GM18499 (cell line): ENCODE results near the gene BCAN.
"Not testable (repeated sequence)": the region's sequence is repeated elsewhere in the genome, so short reads cannot be mapped to it uniquely, and the experiment has no call there.

ENCODE experiments used
- ATAC-seq: cut with Tn5 transposase; IDR thresholded peaks from one replicate; pipeline ENCODE4 v1.9.1; 2021; ENCODE audit warnings: moderate number of reproducible peaks; ENCODE audit not compliant: insufficient read depth, unreplicated experiment

The BCAN gene, protein sequence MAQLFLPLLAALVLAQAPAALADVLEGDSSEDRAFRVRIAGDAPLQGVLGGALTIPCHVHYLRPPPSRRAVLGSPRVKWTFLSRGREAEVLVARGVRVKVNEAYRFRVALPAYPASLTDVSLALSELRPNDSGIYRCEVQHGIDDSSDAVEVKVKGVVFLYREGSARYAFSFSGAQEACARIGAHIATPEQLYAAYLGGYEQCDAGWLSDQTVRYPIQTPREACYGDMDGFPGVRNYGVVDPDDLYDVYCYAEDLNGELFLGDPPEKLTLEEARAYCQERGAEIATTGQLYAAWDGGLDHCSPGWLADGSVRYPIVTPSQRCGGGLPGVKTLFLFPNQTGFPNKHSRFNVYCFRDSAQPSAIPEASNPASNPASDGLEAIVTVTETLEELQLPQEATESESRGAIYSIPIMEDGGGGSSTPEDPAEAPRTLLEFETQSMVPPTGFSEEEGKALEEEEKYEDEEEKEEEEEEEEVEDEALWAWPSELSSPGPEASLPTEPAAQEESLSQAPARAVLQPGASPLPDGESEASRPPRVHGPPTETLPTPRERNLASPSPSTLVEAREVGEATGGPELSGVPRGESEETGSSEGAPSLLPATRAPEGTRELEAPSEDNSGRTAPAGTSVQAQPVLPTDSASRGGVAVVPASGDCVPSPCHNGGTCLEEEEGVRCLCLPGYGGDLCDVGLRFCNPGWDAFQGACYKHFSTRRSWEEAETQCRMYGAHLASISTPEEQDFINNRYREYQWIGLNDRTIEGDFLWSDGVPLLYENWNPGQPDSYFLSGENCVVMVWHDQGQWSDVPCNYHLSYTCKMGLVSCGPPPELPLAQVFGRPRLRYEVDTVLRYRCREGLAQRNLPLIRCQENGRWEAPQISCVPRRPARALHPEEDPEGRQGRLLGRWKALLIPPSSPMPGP

DNA sequence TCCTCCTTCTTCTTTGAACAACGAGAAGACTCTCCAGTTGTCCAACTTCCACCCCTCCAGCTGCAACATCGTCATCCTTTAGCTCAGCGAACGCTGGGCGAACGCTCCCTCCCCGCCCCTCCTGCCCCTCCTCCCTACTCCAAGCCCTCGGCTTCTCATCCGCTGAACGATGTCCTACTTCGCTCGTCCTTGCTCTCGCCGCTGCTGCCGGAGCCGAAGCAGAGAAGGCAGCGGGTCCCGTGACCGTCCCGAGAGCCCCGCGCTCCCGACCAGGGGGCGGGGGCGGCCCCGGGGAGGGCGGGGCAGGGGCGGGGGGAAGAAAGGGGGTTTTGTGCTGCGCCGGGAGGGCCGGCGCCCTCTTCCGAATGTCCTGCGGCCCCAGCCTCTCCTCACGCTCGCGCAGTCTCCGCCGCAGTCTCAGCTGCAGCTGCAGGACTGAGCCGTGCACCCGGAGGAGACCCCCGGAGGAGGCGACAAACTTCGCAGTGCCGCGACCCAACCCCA is at the start of gene BCAN:
TSS of gene BCAN (plus strand) at position 357 of the 504 bp plus-strand sequence. CDS start 3,938 bp downstream, outside the sequence.
- ATAC-seq, result no peak

DNA sequence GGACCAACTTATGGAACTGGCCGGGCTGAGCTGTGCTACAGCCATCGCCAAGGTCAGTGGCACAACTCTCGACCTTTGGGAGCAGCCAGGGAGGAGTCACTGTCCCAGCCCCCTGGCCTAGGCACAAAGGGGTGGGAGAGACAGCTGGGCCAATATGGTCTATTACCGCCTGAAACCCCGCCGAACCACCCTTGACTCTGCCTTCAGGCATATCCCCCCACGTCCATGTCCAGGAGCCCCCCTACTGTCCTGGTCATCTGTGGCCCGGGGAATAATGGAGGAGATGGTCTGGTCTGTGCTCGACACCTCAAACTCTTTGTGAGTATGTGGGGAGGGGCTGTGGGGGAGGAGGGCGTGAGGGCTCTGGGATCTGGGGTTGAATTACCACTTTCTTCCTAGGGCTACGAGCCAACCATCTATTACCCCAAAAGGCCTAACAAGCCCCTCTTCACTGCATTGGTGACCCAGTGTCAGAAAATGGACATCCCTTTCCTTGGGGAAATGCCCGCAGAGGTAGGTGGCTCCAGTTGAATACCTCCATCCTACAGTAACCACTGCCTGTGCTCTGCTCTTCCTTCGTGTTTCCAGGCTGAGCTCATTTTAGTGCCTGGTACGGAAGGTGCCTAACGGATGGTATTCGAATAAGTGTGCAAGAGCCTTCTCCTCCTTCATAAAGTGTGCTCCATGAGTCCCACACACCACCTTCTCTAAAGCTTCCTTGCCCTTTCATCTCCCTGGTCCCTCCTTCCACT is 49.6 kb upstream of the BCAN start:
- ATAC-seq, result no peak

DNA sequence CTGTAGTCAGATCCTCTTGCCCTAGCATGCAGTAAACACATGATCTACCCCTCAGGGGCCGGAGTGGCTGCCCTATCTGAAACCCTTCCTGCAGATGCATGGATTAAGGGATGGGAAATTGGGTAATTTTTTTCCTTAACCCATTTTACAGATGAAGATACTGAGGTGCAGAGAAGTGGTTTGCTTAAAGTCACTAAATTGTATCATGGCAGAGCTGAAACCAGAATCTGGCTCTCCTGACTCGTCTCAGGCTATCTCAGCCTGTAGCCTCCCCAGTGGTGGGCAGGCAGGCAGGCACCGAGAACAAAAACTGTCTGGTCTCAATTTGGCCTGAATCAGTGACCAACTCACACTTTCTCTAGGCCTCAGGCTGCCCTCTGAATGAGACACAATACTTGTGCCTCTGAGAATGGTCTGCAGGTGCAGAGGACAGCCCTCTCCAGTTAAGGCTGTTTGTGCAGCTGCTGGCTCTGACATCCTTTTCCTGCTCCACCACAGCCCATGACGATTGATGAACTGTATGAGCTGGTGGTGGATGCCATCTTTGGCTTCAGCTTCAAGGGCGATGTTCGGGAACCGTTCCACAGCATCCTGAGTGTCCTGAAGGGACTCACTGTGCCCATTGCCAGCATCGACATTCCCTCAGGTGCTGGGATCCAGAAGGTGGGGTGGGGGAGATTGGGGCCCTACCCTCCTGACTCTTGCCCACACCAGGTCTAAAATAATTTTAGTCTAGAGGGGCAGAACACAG is 48.8 kb upstream of the BCAN start:
- ATAC-seq, result no peak

DNA sequence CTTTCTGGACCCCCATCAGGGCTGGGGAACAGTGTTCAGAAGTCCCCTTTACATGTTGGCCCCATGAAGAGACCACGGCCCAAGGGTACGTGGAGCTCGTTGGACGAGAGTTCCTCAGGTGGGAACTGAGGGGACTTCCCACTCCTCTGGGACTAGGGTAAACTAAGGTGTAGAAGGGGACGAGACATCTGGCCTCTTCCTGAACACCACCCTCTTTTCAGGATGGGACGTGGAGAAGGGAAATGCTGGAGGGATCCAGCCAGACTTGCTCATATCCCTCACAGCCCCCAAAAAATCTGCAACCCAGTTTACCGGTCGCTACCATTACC is 48.3 kb upstream of the BCAN start:
- ATAC-seq, result no peak

DNA sequence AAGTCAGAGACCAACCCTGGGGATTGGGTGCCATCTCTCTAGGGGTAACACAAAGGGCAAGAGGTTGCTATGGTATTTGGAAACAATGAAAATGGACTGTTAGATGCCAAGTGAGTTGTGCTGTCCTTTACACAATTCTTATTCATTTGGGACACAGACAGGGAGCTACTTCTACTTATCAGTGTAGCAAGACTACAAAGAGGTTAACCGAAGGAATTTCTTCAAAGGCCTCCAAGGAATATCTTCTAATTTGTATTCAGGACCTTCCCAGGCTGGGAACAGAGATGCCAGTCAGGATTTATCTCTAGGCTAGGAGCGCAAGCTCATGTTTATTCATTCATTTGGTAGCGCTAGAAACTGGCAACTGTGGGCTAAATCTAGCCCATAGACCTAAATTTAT is 47.7 kb upstream of the BCAN start:
- no peak for ATAC-seq

DNA sequence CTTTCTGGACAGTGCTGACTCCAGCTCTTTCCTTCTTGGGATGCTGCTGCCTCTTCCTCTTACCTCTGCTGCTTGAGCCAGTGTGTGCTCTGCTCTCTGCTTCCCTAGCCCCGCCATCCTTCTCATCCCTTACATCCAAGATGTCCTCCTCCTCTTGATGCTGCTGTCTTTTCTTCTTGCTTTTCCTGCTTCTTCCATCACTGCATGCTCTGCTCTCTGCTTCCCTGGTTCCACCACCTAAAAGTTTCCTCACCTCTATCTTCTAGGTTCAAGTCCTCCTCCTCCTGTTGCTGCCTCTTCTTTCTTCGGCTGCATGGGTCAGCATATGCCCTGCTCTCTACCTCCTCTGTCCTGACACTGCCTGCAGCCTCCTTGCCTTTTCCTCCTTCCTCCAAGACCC is 46.9 kb upstream of the BCAN start:
- ATAC-seq, result no peak

DNA sequence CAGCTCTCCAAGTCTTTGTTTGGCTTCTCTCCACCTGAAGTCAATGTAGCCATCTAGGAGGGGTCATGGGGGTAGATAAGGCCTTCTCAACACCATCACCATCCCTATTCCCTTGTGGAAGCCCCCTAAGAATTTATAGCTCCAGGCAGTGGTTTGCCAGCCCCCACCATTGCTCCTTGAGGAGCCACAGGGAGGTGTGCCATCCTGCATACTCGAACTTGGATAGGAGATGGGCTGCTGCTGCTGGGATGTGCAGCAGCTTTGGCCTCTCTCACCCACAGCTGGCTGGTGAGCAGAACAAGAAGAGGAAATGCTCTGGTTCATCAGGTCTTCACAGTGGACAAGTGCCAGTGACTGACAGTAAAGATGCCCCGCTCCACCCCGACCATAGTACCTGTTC is 45.5 kb upstream of the BCAN start:
- no peak for ATAC-seq

DNA sequence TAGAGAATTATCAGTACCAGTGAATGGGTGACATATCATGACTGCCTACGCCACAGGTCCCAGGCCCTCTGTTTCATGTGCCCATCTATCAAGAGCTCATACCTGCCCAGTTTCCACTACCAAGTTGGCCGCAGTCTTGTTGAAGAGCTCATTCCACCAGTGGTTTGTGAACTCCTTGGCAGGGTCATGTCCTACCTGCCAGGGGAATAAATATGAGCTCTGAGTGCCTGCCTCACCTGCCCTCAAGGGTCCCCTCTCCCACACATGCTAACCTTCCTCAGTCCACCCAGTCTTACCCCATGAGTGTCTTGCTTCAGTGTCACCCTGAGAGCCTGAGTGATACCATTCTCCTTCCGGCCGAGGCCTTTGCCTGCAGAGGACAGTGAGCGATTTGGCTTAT is 43.8 kb upstream of the BCAN start:
- ATAC-seq, result no peak

DNA sequence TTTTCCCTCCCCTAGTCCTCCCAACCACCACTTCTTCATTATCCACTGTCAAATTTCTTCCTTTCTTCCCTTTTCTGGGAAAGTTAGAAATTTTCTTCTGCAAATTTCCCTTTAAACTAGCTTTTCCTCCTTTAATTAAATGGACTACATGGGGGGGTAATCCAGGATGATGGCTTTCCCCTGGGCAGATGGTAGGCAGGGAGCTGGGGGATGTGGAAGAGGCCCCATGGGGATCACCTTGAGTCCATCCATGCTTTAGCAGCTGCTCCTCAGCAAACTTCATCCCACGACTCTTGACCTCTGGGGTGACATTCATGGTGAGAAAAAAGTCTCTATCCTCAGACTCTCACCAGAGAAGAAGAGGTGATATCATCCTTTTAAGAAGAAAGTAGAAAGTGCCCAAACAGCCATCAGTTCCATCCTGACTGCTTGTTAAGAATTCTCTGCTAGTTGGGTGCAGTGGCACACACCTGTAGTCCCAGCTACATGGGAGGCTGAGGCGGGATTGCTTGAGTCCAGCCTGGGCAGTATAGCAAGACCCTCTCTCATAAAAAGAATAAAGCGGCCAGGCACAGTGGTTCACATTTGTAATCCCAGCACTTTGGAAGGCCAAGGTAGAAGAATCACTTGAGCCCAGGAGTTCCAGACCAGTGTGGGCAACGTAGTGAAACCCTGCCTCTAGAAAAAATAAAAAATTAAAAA is 43.0 kb upstream of the BCAN start:
- ATAC-seq, result no peak

DNA sequence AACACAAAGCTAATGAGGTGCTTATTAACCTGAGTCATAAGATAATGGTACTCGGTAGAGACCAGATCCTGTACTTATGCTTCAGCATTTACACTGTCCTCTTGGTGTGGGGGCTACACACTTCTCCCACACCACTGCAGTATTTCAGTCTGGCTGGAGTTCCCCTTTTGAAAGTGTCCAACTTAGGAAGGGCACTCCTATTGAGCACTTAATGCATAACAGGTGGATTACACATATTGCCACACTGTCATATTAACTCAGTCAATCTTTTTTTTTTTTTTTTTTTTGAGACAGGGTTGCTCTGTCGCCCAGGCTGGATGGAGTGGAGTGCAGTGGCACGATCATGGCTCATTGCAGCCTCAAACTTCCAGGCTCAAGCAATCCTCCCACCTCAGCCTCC is 42.1 kb upstream of the BCAN start:
- no peak for ATAC-seq

DNA sequence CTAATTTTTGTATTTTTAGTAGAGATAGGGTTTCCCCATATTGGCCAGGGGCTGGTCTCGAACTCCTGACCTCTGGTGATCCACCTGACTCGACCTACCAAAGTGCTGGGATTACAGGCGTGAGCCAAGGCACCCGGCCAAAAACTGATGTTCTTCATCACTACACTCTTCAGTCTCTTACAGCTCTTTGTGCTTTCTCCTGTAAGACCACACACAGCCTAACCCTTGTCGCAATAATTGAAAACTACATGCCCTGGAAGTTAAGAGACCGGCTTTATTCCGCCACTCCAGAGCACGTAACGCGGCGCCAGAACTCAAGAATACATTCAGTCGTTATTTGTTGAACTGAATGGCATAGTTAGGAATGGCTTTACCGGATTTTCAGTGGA is 41.2 kb upstream of the BCAN start:
- ATAC-seq, result no peak

DNA sequence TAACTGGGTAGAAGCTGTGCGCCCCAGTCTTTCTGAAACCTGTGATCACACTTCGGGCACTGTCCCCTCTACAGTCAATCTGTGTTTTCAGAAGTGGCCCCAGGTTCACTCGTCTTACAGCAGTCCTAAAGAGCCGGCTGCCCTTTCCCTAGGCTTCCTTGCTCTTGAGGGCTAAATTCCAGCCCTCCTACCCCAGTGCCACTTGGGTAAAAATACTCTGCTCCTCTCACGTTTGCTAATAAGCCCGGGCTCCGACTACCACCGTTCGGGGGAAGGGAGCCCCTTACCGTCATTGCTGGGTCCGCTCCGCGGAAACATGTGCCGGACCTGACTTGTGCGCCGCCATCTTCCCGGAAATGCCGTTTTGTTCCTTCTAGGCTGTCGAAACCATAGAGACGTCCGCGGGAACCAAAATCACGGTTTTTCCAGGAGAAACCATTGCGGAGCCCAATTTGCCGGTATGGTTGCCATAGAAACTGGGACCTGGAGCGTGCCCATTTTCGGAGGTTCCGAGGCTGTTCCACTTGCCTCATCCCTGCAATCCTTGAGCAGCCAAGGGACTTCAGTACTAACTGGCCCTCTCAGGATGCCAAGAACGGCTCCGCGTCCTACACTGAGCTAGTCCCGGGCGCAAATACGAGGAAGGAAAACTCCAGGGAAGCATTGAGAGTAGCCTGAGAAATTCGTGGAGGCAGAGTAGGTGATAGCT is 40.6 kb upstream of the BCAN start, which contains the start of gene GPATCH4:
TSS of gene GPATCH4 (minus strand) at position 358 of the 709 bp plus-strand sequence.
- no peak for ATAC-seq

DNA sequence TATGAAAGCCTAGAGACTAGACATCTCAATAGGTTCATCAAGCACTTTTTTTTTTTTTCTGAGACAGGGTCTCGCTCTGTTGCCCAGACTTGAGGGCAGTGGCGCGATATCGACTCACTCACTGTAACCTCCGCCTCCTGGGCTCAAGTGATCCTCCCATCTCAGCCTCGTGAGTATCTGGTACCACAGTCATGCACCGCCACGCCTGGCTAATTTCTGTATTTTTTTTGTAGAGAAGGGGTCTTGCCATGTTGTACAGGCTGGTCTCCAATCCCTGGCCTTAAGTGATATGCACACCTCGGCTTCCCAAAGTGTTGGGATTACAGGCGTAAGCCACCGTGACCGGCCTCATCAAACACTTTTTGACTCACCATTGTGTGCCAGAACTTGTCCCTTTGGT is 40.0 kb upstream of the BCAN start:
- no peak for ATAC-seq

DNA sequence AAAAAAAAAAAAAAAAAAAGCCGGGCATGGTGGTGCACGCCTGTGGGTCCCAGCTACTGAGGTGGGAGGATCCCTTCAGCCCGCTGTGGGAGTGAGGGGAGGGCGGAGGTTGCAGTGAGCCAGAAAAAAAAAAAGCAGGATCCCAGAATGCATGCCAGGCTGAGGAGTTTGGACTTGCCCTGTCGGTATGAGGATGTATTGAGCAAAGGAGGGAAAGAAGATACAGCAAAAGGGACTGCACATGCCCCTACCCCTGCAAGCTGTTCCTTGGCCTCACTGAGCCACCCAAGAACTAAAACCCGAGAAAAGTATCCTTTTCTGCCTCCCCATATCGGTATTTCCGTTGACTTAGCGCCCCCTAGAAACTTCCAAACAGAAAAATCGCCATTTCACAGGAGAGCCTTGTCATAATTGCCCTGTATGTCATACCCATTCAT is 39.3 kb upstream of the BCAN start:
- no peak for ATAC-seq

DNA sequence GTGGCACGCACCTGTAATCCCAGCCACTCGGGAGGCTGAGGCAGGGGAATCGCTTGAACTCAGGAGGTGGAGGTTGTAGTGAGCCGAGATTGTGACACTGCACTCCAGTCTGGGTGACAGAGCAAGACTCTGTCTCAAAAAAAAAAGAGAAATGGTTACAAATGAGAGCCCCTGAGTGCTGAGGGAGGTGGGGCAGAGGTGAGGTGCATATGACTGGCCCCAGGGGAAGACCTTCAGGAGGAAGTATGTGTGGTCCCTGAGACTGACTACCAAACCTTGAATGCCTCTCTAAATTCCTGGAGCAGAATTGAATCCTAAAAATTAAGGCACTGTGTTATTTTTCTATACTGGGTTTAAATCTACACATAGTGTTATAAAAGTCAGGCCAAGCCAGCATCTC is 34.6 kb upstream of the BCAN start:
- not testable (repeated sequence) for ATAC-seq

DNA sequence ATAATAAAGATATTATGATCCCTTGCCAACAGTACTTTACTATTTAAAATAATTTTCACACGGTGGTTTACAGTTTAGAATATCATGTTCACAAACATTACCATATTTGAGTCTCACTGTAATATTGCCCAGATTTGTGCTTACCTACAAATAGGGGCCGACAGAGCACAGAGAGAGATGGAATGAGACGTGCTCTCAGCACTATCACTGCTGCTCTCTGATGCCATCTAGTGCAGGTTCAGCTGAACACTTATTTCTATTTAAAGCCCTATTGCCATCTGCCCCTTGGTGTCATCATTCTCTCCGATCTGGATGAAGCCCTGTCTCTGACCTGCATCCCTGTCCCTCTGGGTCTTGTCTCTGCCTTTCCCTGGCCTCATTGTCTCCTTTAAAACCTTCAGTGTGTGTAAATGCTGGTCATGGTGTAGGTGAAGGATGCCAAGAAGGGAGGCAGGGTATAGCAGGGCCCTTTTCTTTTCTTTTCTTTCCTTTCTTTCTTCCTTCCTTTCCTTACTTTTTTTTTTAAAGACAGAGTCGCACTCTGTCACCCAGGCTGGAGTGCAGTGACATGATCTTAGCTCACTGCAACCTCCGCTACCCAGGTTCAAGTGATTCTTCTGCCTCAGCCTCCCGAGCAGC is 33.8 kb upstream of the BCAN start:
- no peak for ATAC-seq

DNA sequence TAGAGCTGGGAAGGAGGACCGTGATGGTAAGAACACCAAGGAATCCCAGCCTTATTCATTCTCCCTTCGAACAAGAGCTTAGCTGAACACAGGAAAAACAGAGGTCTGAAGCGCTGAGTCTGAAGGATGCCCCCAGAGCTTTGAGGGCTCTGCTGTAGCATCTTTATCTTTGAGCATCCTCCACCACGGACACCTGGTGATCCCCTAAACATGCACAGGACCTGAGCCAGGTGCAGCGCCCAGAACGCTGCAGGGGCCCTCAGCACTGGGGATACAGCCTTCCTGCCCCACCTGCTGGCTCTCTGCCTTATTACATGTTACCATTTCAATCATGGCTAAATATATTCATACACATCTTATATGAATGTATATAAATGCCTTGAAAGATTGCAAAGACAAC is 32.9 kb upstream of the BCAN start:
- ATAC-seq, result no peak

DNA sequence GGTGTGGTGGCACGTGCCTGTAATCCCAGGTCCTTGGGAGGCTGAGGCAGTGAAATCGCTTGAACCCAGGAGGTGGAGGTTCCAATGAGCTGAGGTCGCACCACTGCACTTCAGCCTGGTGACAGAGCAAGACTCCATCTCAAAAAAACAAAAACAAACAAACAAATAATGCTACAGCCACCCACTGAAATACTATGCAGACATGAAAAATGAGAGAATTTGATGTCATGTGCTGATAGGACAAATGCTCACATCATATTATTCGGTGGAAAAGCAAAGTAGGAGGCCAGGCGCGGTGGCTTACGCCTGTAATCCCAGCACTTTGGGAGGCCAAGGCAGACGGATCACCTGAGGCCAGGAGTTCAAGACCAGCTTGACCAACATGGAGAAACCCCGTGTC is 31.8 kb upstream of the BCAN start:
- not testable (repeated sequence) for ATAC-seq
